Epithelial cell of esophagus (primary cell): ENCODE measurements around the gene SLC26A1.

Experiments used
- DNase-seq: peaks from one replicate; pipeline ENCODE4 v3.0.0; 2010; ENCODE audit warnings: low read depth
- H3K4me3 ChIP-seq: 2 replicates; pipeline ENCODE4 v1.5.1; 2011; ENCODE audit warnings: mild to moderate bottlenecking, low read length, control low read depth
- CTCF ChIP-seq: IDR thresholded peaks from 2 replicates; pipeline ENCODE4 v1.5.1; 2011; ENCODE audit warnings: low read depth, mild to moderate bottlenecking, low read length, control low read depth, inconsistent platforms; ENCODE audit not compliant: insufficient read depth; ENCODE audit errors: missing control alignments

The SLC26A1 gene

DNA sequence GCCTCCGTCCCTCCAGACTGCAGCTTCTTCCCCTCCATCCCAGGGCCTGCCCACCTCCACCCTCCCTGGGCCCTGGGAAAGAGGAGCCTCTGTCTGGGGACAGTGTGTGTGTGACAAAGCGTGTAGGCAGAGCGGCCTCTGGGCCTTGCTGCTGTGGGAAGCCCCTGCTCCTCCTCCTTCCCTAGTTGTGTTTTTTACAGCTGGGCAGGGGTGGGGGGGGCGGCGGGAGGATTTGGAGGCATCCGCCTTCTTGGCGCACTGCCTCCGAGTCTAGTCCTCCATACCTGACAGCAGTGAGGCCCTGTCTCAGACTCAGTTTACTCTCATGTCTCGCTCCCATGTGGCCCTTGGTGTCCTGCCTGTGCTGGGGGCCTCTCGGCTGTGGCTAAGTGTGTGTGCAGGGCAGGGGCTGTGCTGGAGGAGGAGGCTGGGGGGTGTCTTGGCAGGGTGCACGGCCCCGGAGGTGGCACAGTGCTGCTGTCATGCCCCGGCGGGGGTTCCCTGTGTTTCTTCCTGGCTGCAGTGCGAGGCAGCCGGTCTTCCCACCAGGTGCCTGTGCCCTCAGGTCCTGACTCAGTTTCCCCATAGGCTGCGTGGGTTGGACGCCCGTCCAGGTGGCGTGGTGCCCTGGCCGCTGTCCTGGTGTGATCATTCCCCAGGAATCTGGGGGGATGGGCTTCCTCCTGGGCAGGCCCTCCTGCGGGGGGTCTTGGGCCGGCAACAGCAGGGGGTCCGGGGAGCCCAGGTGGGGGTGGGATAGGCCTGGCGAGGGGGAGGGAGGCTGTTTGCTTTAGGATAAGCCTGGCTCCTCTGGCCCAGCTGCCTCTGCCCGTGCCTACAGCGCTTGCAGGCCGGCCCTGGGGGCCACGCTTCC, 25.2 kb upstream of the SLC26A1 start:
- H3K4me3 ChIP-seq, result no peak overlapping the region
- TF ChIP-seq CTCF, result no peak
- no peak for DNase-seq

DNA sequence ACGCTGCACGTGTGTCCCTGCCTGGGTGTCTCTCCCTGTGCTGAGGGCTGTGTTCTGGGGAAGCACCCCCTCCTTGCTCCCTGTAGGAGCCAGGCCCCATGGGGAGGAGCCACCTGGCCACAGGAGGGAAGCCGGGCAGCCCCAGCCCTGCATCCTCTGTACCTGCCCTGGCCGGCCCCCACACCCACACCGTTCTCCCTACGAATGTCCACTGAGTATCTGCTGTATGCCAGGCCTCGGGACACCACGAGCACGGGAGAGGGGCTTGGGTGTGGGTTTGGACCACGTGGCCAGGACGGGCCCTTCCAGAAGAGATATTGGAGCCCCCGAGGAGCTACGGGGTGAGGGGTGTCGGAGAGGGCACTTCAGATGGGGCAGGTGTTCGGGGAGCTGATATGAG, 24.5 kb upstream of the SLC26A1 start:
- DNase-seq, result no peak
- H3K4me3 ChIP-seq, result no peak overlapping the region
- no peak for TF ChIP-seq CTCF

DNA sequence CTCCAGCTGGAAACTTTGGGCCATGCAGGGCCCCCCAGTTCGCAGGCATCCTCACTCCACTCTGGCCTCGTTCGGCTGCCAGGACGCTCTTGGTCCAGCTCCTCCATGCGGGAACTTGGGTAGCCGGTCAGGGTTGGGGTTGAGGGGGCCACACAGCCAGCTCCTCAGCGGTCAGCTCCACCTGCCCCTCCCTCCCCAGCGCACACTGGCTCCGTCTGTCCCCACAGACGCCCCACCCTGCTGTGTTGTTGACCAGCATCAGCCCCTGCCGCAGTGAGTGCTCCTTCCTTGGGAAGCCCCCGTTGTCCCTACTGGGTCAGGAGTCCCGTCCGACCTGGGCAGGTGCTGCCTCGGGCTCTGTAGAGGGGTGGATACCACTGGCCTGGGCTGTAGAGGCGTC, 24.0 kb upstream of the SLC26A1 start:
- no peak overlapping the region for H3K4me3 ChIP-seq
- DNase-seq, result no peak
- TF ChIP-seq CTCF, result no peak

- DNase-seq, result no peak
- no peak for TF ChIP-seq CTCF
- H3K4me3 ChIP-seq, result no peak overlapping the region
These were observed 22.5 kb upstream of the SLC26A1 start for GRCh38 chr4:1015746-1016145.

GRCh38 chr4:1015179-1015578, 22.0 kb upstream of the SLC26A1 start:
- DNase-seq, result no peak
- TF ChIP-seq CTCF, result no peak
- H3K4me3 ChIP-seq, result no peak overlapping the region

- H3K4me3 ChIP-seq, result no peak overlapping the region
- TF ChIP-seq CTCF, result no peak
- DNase-seq, result no peak
These were observed 21.3 kb upstream of the SLC26A1 start for GRCh38 chr4:1014291-1015167.
